NCI-H82 treated with DMSO at 0.1 percent for 48 hours (cell line): ENCODE measurements around the gene ATF2.
A peak's percentile ranks its signal among the peaks of the same experiment; 100 is the strongest.
"Not testable (repeated sequence)": the region's sequence is repeated elsewhere in the genome, so short reads cannot be mapped to it uniquely, and the experiment has no call there.

ENCODE experiments used
- DNase-seq: peaks from one replicate; lab custom pipeline; 2025; ENCODE audit not compliant: unreplicated experiment; lab: John Stamatoyannopoulos, UW

ATF2 gene

GRCh38 chr2:175166216-175166824, 1.7 kb downstream of the ATF2 start:
- no peak for DNase-seq

DNA sequence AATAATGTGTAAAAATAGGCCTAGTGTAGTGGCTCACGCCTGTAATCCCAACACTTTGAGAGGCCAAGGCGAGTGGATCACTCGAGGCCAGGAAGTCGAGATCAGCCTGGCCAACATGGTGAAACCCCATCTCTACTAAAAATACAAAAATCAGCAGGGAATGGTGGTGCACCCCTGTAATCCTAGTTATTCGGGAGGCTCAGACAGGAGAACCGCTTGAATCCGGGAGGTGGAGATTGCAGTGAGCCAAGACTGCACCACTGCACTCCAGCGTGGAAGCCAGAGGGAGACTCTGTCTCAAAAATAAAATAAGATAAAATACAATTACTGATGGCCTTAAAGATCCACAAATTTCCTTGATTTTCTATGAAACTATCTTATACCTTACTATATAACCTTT, 3.8 kb downstream of the ATF2 start:
- DNase-seq: no peak

GRCh38 chr2:175158894-175159293, 9.1 kb downstream of the ATF2 start:
- no peak for DNase-seq

- no peak for DNase-seq
Observed at GRCh38 chr2:175156534-175156933, 11.5 kb downstream of the ATF2 start.

- no peak for DNase-seq
Observed at GRCh38 chr2:175154661-175155082, 13.3 kb downstream of the ATF2 start.

DNA sequence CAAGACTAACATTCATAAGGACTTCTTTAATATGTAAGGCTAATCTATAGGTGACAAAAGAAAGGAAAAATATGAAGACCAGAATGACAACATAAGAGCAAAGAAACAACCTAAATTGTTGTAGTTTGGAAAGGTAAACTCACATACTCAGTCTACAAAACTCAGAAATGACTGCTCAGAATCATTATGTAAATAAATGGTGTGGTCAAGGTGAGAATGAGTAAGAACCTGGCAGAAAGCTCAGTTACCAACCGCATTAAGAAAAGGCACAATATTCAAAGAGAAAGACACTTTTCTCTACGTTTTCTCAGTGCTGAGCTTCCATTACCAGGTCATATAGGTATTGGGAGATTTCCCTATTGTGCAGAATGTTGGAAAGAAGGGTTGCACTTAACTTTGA, 15.8 kb downstream of the ATF2 start:
- DNase-seq: no peak

GRCh38 chr2:175151791-175152190, 16.2 kb downstream of the ATF2 start:
- no peak for DNase-seq

- DNase-seq: no peak
Observed at GRCh38 chr2:175147186-175147585, 20.8 kb downstream of the ATF2 start.

- no peak for DNase-seq
Observed at GRCh38 chr2:175143678-175144077, 24.3 kb downstream of the ATF2 start.

DNA sequence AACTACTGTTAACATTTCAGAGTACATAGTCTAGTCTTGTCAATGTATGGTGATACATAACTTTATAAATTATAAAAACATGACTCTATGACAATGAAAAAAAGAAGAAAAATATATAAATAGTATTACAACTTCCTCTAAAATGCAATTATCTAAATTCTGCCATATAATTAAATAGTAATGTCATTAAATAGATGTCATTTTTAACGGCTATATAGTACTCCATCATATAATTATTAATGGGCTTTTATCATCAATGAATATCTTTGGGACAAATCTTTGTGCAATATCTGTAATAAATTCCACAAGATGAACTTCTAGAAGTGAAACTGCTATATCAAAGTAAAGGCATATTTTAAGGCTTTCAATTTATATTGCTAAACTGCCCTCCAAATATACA, 24.8 kb downstream of the ATF2 start:
- DNase-seq: no peak

DNA sequence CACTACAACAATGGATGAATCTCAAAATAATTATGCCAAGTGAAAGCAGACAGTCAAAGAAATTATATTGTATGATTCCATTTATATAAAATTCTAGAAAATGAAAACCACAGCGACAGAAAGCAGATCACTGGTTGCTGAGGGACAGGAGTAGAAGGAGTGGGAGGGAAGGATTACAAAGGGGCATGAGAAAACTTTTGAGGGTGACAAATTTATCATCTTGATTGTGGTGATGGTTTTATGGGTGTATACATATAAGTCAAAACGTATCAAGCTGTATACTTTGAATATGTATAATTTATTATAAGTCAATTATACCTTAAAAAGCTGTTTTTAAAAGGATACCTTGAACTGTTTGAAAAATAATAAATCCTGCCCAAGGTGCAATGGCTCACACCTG, 27.7 kb downstream of the ATF2 start:
- DNase-seq: no peak

- DNase-seq: no peak
Observed at GRCh38 chr2:175137793-175138192, 30.2 kb downstream of the ATF2 start.

GRCh38 chr2:175136334-175137215, 31.4 kb downstream of the ATF2 start:
- no peak for DNase-seq

DNA sequence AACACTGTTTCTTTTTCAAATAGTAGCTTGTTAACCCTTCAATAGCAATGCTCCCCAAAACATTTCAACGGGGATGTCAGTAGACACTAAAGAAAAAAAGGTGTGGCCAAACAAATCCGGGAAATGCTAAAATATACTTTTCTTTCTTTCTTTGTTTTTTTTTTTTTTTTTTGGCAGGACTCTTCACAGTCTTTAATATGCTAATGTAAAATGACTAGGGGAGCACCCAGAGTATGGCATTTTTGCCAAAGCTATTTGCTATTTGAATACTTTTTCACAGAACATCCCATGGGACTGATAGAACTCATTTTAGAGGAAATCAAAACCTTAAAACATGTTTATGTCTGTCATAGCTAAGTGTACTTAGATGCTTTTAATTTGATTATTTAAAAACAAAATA, 32.1 kb downstream of the ATF2 start:
- no peak for DNase-seq

DNA sequence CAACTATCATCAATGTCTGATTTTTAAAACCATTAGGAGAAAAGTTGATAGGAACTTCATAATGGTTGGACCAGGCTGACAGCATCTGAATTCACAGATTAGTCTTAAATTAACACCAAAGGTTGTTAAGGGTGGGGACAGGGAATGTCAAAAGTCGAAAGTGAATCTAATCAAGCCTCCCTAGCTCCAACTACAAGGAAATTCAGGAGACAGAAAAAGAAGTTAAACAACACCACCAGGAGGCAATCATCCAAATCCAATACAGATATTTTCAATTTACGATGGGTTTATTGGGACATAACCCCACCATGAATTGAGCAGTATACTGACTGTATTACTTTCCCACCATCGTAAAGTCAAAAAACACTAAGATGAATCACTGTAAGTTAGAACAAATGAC, 32.8 kb downstream of the ATF2 start:
- DNase-seq: no peak

DNA sequence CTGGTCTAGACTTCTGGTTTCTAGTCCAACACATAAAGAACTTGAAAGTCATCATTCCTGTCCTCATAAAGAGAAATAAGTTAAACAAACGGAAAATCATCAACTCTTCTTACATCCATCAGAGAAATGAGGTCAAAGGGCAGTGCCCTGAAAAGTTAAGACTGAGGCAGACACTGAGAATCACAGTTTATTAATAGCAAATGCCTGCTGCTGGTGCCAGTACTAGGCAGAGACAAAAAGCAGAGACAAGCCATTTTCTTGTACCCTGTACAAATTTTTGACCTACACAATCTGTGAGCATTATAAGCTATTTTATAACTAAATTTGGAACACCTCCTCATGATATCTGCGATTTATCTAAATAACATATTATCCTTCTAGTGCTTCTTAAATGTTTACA, 36.8 kb downstream of the ATF2 start:
- no peak for DNase-seq

DNA sequence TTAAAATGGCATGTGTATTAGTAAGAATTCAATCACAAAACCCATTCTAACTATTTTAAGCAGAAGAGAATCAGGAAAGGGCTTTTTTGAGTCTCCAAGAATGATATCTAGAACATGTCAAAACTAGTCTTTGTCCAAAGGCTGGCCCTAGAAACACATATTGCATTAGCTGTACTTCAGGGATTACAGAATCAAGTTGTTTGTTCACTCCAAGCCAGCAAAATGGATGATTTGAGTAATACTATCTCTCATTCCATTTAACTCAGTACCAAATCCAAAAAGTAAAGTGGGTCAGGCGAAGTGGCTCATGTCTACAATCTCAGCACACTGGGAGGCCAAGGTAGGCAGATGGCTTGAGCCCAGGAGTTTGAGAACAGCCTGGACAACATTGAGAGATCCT, 41.3 kb downstream of the ATF2 start:
- DNase-seq: no peak

GRCh38 chr2:175123254-175123653, 44.7 kb downstream of the ATF2 start:
- no peak for DNase-seq

DNA sequence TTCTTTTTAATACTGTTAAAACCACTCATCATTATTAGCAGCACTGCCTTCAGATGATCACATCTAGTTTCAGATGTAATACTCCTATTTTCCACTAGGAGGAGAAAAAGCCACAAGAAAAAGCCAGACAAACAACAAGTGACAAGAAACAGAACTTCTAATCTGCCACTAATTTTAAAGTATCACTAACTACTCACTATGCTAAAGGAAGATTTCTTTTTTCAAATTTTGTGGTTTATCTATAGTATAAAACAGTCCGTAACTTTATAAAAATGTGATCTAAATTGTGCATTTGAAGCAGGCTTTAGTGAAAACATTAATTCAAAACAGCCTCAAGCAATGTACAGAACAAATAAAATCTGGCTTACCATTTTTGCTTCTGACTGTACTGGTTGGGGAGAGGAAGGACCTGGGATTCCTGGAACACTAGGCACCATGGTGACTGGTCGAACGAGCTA, 56.8 kb downstream of the ATF2 start:
- DNase-seq: no peak

GRCh38 chr2:175108091-175108490, 59.9 kb downstream of the ATF2 start:
- DNase-seq: not testable (repeated sequence)

DNA sequence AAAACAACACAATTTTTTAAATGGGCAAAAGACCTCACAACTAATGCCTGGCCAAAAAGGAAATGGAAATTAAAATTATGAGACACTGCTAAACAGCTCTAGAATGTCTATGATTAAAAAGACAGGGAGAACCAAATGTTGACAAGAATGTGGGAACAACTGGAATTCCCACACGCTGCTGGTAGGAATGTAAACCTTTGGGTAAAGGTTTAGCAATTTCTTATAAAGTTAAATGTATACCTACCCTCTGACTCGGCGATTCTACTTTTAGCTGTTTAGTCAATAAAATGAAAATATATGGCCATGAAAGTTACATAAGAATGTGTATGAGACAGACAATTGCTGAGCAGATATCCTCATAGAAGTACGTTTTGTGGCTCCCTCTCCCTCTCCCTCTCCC, 60.9 kb downstream of the ATF2 start:
- DNase-seq: no peak

DNA sequence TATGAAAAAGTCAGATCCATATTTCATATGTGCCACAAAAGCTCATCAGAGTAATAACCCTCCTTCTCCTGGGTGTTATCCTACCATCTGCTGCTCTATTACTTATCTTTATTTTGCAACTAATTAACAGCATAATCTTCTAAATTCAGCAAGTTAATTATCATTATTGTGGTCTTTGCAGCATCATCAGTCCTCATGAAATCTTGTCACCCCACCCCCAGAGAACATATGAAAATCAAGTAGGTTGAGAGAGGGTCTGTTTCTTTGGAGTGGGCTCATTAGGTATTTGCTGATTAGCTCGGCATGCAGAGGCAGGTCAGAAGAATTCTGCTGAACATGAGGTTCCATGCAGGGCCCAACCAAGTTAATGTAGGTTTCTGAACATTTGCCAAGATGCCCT, 64.8 kb downstream of the ATF2 start:
- DNase-seq: peak; percentile 71

GRCh38 chr2:175101514-175101913, 66.5 kb downstream of the ATF2 start:
- DNase-seq: no peak
